ENCODE measurements around the gene PFDN1.

The PFDN1 gene

GRCh38 chr5:140328036-140328764, 25.3 kb upstream of the PFDN1 start:
- no peak for DNase-seq

DNA sequence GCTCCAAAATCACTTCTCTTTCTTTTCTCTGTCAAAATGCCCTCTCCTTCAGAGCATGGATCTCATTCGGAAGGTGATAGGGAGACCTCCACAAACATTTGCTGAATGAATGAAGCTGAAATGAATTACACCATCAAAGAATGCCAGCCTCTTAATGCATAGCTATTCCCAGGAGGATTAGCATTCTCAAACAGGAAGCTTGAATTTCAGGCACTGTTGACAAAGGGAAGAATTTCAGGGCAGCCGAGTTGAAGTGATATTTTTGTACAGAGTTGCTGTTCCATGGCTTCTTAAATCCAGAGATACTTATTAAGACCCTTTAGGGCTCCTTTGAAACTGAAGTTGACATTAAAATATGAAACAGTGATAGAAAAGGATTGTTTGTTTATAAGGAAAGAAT, 24.7 kb upstream of the PFDN1 start:
- DNase-seq = no peak

GRCh38 chr5:140325486-140325885, 22.6 kb upstream of the PFDN1 start:
- DNase-seq = no peak

- no peak for DNase-seq
These were observed 21.8 kb upstream of the PFDN1 start for GRCh38 chr5:140324617-140325241.

- no peak for DNase-seq
These were observed 21.2 kb upstream of the PFDN1 start for GRCh38 chr5:140324041-140324600.

DNA sequence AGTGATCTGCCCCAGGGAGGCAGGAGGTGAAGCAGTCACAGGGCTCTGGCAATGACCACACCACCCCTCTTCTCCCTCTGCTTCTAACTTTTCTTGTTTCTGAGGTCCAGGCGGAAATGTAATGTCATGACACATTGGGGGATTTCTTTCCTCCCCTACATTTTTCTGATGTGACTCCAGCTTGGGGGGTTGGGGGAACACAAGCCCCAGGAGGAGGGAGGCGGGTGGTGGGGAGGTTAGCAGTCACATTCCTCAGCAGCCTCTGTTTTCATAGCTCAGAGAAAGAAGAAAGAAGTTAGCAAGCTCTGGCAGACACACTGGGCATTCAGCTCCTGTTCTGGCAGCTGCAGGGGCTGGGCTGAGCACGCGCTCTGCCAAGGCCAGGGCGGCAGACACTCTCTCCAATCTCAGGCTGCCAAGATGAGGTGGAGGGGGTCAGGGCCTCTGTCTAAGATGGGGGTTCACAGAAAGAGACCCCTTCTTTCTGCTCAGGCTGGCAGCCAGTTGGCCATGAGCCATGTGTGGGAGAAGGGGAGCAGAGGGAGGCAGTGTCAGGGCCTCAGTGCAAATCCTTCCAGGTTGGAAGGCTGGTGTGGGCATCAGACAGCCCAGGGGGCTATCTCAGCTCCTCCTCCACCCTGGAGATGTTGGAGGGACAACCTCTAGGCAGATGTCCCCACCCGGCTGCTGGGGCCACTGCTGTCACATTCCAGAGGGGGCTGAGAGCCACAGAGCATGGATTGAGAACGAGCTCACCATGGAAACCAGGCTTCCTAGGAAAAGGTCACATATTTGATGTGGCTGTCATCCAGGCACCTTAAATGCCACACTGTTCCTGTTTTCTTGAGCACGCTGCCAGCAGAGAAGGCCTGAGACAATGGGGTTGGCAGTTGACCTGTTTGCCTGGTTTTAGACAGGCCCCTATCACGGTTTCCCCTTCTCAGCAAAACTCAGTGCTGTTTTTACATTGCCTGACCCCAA, 20.1 kb upstream of the PFDN1 start:
- DNase-seq = peak; percentile 96

DNA sequence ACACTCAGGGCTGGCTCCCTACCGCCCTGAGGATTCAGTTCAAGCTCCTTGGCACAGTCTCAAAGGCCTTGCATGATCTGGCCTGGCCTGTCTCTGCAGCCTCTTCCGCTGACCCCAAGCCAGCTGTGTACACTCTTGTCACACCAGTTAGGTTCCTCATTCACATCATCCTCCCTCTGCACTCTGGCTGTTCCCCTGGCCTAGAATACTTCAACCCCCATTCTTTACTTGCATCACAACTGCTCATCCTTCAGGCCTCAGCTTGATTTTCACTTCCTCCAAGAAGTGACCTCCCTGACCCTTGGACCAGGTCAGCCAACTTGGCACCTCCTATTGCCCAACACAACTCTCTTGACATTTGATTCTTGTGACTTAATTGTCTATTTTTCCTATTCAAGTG, 18.9 kb upstream of the PFDN1 start:
- no peak for DNase-seq

GRCh38 chr5:140319833-140320232, 16.9 kb upstream of the PFDN1 start:
- no peak for DNase-seq

DNA sequence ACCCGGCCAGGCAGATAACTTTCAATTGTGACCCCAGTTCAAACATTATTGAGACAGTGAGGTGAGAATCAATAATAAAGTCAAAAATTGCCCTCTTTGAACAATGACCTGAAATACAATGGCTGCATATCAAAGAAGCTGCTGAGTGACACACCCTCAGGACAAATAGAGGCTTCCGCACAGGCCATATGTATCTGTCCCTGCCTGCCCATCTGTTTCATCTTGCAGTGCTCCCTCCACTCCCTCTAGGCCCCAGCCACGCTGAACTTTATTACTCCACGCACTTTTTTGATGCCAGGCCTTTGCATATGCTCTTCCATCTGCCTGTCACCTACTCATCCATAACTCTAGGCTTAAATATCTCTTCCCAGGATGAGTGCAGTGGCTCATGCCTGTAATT, 15.9 kb upstream of the PFDN1 start:
- no peak for DNase-seq

- no peak for DNase-seq
These were observed 15.0 kb upstream of the PFDN1 start for GRCh38 chr5:140317859-140318258.

- no peak for DNase-seq
These were observed 9.9 kb upstream of the PFDN1 start for GRCh38 chr5:140312791-140313189.

DNA sequence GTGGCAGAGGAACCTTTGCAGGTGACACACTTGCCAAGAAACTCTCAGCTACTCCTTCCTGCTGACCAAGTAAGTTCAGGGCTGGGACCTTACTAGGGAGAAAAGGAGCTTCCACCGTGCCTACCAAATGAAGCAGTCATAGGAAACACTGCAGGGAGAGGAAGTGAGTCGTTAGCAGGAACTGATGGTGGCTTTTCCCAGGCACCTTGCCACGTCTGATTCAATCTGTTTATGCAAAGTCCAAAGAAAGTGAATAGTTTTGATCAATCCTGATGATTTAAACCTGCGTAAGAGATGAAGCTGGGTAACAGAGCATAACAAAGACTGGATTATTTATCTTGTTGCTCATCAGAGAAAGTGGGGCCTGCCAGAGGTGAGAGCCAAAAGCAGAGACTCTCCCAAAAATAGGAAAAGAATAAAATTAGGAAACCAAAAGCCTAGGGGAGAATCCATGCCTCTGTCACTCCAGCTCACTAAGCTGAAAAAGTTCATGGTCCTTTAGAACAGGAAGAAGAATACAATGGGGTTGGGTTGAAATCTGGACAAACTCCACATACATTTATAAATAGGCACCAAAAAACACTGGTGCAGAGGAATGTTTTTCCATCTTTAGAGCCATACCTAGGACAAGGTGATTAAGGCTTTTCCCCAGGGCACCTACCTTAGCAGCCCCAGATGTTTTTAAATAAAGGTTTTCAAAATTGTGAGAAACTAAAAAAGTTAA, 9.3 kb upstream of the PFDN1 start:
- DNase-seq = no peak

DNA sequence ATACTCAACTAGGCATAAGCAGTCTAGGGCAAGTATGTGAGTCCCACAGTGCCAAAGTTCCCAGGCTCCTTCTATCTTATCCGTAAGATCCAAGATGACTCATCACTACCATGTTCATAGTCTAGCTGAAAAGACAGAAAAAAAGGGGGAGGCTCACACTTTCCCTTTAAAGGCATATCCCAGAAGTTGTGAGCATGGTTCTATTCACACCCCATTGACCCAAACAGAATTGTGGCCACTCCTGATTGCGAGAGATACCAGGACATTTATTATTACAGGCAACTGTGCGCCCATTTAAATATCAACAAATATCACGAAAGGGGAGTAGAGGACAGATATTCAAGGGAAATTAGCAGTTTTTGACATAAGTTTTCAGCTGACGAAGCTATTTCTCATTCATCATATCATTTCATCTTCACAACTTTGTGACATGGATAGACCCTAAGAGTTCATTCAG, 8.1 kb upstream of the PFDN1 start:
- no peak for DNase-seq

- DNase-seq = no peak
These were observed 7.5 kb upstream of the PFDN1 start for GRCh38 chr5:140310434-140310833.

GRCh38 chr5:140309706-140310249, 6.9 kb upstream of the PFDN1 start:
- no peak for DNase-seq

DNA sequence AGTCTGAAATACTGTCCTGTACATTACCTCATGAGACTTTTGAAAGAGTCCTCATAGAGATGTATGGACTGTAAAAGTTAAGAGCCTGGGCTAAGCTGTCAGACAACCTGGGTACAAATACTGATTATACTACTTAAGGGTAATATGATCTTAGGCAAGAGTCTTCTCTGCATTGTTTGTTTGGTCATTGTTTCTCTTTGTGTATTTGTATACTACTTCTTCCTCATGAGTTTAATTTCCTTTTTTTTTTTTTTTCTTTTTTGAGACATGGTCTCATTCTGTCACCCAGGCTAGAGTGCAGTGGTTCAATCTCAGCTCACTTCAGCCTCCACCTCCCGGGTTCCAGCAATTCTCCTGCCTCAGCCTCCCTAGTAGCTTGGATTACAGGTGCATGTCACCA, 2.6 kb upstream of the PFDN1 start:
- DNase-seq = no peak

- no peak for DNase-seq
These were observed 1.1 kb upstream of the PFDN1 start for GRCh38 chr5:140303966-140304365.

DNA sequence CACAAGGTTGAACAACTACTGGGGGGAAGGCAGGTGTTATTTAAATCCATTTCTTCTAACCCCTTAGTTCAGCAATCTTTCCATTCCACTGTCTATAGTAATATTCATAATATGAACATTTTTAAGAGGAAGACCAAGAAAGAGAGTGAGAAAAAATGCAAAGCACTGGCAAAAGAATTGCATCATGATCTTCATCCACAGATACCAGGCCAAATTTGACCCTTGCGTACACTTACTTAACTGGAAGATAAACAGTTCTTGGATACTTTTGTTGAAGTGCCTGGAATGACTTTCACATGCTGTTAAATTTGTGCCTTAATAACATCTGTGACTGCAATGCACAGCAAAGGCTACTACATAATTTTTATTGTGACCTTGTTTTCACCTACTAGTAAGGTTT, 1.8 kb downstream of the PFDN1 start:
- no peak for DNase-seq

- no peak for DNase-seq
These were observed 3.8 kb downstream of the PFDN1 start for GRCh38 chr5:140299056-140299455.

DNA sequence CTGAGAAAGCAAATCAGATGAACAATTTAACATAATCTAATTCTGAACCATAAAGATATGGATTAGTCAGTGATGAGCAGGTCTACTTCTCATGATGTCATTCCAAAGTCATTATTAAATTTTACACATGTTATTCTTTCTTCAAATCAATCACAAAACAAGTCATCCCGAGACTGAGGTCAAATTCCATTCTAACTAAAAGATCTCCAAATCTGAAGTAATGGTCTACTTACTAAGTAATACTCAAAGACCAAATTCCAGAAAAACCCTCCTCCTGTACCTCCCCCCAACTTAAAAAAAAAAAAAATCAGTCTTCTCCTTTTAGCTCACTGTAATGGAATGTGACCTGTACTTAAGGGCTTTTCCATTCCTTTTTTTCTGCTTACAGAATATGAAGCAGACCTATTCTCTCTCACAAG, 4.7 kb downstream of the PFDN1 start:
- no peak for DNase-seq

- no peak for DNase-seq
These were observed 5.6 kb downstream of the PFDN1 start for GRCh38 chr5:140297283-140297682.

- no peak for DNase-seq
These were observed 6.6 kb downstream of the PFDN1 start for GRCh38 chr5:140296289-140296688.
